Stomach (tissue), 9 donors: ENCODE results near the gene CD59. TPM values are rescaled to one million over a fixed set of nuclear protein-coding genes. Genes with fewer than 3 reads are reported as not detected.
A peak's percentile ranks its signal among the peaks of the same experiment; 100 is the strongest.

ENCODE experiments used
- DNase-seq, 2 donors: peaks; one replicate each; pipeline versions ENCODE4 v3.0.0 to v3.0.0-alpha.2; 2013 to 2019
- H3K27ac ChIP-seq, 5 donors: fragments of 200-600 bp in 4 of 5; sonication (generic) in 4 of 5; one replicate each; pipeline ENCODE4 v1.5.1; 2013 to 2019; ENCODE audit warnings: mild to moderate bottlenecking in 1 of 5, moderate library complexity in 1 of 5
- H3K27me3 ChIP-seq, 3 donors: fragments of 200-600 bp; sonication (generic); one replicate each; pipeline ENCODE4 v1.5.1; 2017 to 2019; ENCODE audit warnings: mixed run types in 1 of 3
- H3K36me3 ChIP-seq, 4 donors: fragments of 200-600 bp; sonication (generic); 1 replicate in 3 of 4; 2 replicates in 1 of 4; pipeline ENCODE4 v1.5.1; 2016 to 2019
- H3K4me1 ChIP-seq, 4 donors: fragments of 200-600 bp; sonication (generic); one replicate each; pipeline ENCODE4 v1.5.1; 2016 to 2019
- H3K4me3 ChIP-seq, 4 donors: fragments of 200-600 bp; sonication (generic) in 3 of 4; one replicate each; pipeline ENCODE4 v1.5.1; 2016 to 2019; ENCODE audit warnings: mild to moderate bottlenecking in 1 of 4
- H3K9me3 ChIP-seq, 4 donors: fragments of 200-600 bp; sonication (generic); one replicate each; pipeline ENCODE4 v1.5.1; 2016 to 2019
- EP300 ChIP-seq: sonication (generic); formaldehyde crosslinking; IDR thresholded peaks from one replicate; pipeline ENCODE4 v1.6.1; 2017; ENCODE audit warnings: antibody characterized with exemption
- POLR2A ChIP-seq, 4 donors: fragments of 450-650 bp; IDR thresholded peaks; one replicate each; pipeline ENCODE4 v1.6.1; 2016; ENCODE audit warnings: antibody characterized with exemption in 4 of 4, control low read depth in 2 of 4, mild to moderate bottlenecking in 1 of 4, moderate library complexity in 1 of 4
- POLR2AphosphoS5 ChIP-seq, 3 donors: sonication (generic); formaldehyde crosslinking; IDR thresholded peaks; one replicate each; pipeline ENCODE4 v1.6.1; 2016; ENCODE audit warnings: antibody characterized with exemption in 3 of 3
- WGBS, 5 donors: extraction: QIAGEN DNeasy Blood & Tissue Kit in 3 of 5; methylation state at CpG; one replicate each; pipeline versions ENCODE4 v1.1.5 to v1.1.7; 2013 to 2018; 5-methylcytosine and 5-hydroxymethylcytosine counted together
- intact Hi-C: fragments of 100-400 bp; cut with DNase I; formaldehyde crosslinking; loops from one replicate; pipeline ENCODE4 v1.15.1; 2023; ENCODE audit warnings: low total_unique reads
- polyA plus RNA-seq, 3 donors: library from polyadenylated mRNA; stranded (reverse); fragments of 200-250 nt; gene quantifications; one replicate each; pipeline ENCODE4 v1.2.3, GENCODE V29; 2013
- total RNA-seq, 5 donors: library from RNA; depleted of rRNA; stranded (reverse); fragments of >200 nt; gene quantifications; one replicate each; pipeline versions ENCODE4 v1.1.0 to v1.2.3, GENCODE V29; 2014 to 2016
- TF ChIP-seq, protein P1 (sequence below), 7 experiments: fragments of 450-650 bp in 4 of 7; fragments of 200-600 bp in 3 of 7; sonication (generic) in 3 of 7; IDR thresholded peaks; one replicate each; pipeline ENCODE4 v1.5.1; 2016 to 2019; ENCODE audit warnings: antibody characterized with exemption in 7 of 7, control low read depth in 2 of 7, mild to moderate bottlenecking in 1 of 7
- donor health status: healthy with polysubstance abuse.
- donor health status: Bipolar disorder and iron deficiency.
- donor health status: healthy.

Gene CD59
- total and polyA plus RNA-seq, 8 donors = 6.4 to 225 (median 138) TPM

DNA sequence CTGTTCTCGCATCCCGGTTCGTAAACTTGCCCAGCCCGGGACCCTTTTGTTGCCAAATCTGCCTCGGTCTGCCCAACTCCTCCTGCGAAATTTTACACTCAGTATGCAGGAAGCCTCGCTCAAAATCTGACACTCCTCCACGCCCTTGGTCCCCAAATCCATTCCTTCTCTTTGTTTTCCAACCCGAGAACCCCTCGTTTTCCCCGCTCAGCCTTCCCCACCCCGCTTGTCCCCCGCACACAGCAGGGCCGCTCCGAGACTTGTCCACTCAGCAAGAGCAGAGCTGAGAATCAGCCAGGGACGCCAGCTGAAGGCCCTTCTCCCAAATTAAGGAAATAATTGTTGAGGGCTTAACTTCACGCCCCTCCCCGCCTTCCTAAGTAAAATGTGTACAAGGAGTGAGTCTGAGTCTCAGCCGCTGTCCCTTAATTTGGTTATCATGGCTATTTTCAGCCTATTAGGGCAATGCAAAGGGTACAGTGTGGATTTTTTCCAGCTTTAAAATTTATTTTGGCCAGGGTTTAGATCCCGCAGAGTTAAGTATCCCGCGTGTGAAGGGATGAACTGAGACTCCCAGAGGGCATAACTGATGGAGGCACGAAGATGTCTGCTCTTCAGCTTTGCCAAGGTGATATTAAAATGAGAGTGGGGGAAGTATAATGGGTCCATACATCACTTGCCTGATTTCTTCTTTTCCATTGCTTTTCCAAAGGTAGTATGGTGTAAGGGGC is 38.7 kb upstream of the CD59 start:
- Histone ChIP-seq H3K4me1 (peaks cover 18 to 57% (median 39%) of the 10 kb centered on the region in 4 donors), H3K36me3 (peaks cover 0 to 8% (median 7%) of the 10 kb centered on the region in 4 donors), H3K4me3 (peak overlapping the region; percentile 68 to 99 (median 94)), H3K9me3 (no peaks in the 10 kb centered on the region), H3K27me3 (peaks cover 0 to 16% (median 0%) of the 10 kb centered on the region in 3 donors), H3K27ac (peak overlapping the region; percentile 76 to 92 (median 89))
- intact Hi-C loops = loop anchor here (10.0 kb wide), 1 partner anchor 660 kb away; the partner anchor contains the start of gene CAT
- TF ChIP-seq, protein P1, sequence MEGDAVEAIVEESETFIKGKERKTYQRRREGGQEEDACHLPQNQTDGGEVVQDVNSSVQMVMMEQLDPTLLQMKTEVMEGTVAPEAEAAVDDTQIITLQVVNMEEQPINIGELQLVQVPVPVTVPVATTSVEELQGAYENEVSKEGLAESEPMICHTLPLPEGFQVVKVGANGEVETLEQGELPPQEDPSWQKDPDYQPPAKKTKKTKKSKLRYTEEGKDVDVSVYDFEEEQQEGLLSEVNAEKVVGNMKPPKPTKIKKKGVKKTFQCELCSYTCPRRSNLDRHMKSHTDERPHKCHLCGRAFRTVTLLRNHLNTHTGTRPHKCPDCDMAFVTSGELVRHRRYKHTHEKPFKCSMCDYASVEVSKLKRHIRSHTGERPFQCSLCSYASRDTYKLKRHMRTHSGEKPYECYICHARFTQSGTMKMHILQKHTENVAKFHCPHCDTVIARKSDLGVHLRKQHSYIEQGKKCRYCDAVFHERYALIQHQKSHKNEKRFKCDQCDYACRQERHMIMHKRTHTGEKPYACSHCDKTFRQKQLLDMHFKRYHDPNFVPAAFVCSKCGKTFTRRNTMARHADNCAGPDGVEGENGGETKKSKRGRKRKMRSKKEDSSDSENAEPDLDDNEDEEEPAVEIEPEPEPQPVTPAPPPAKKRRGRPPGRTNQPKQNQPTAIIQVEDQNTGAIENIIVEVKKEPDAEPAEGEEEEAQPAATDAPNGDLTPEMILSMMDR (IDR thresholded peaks at IDR 0.05) = no peak
- WGBS, 5 donors = 1 to 4% (median 2%) methylated on average over 23 of the region's 23 CpGs
- DNase-seq = no peak

DNA sequence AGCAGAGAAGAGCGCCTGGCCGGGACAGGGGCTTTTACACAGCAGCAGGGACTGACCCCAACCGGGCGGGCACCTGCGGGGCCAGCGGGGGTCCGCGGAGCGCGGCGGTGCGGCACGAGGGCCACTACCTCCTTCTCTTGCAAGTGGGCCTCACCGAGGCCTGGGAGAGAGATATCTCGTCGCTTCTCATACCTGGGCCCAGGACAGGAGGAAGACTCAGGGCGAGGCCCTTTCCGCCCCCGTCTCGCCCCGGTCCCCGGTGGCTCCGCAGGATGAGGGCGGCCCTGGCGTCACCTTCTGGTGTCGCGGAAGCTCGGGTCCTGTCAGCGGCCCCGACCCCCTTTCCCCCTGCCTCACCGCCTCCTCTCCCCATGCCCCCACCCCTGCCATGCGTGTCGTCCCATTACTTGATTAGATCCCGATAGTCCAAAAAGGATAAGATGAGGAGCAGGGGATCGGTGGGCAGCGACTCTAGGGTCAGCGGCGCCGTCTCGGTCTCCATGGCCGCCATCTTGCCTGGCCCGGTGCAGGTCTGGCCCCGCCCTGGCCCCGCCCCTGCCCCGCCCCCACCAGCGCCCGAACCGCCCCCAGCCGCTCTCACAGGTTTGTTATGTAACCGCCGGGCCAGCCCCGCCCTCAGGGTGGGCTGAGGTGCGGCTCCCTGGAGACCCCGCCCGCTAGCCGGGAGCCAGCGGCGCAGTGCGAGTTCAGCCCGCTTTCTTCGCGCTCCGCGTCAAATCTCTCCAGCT is 37.9 kb upstream of the CD59 start, which contains the start of gene FBXO3:
TSS of gene FBXO3 (minus strand) at position 534 of the 749 bp plus-strand sequence. CDS start at position 511, 23 bp downstream.
- Histone ChIP-seq H3K27ac (peak within 1 kb of the TSS; percentile 80 to 92 (median 89)), H3K4me1 (peaks cover 18 to 53% (median 38%) of the 10 kb centered on the region in 4 donors), H3K27me3 (peaks cover 0 to 16% (median 0%) of the 10 kb centered on the region in 3 donors), H3K36me3 (peaks cover 0 to 15% (median 13%) of the 10 kb centered on the region in 4 donors), H3K4me3 (peak within 1 kb of the TSS; percentile 68 to 99 (median 94)), H3K9me3 (no peaks in the 10 kb centered on the region)
- intact Hi-C loops = loop anchor here (10.0 kb wide), 1 partner anchor 661 kb away; the partner anchor contains the start of gene CAT
- peak; percentile 90 to 97 for DNase-seq
- TF ChIP-seq POLR2A (IDR thresholded peaks at IDR 0.05) = no peak
- peak in 2 of 3 donors; percentile 58 to 68 for TF ChIP-seq POLR2AphosphoS5 (IDR thresholded peaks at IDR 0.05)
- 0 to 2% (median 0%) methylated on average over 18 to 64 of the region's 64 CpGs for WGBS, 5 donors

DNA sequence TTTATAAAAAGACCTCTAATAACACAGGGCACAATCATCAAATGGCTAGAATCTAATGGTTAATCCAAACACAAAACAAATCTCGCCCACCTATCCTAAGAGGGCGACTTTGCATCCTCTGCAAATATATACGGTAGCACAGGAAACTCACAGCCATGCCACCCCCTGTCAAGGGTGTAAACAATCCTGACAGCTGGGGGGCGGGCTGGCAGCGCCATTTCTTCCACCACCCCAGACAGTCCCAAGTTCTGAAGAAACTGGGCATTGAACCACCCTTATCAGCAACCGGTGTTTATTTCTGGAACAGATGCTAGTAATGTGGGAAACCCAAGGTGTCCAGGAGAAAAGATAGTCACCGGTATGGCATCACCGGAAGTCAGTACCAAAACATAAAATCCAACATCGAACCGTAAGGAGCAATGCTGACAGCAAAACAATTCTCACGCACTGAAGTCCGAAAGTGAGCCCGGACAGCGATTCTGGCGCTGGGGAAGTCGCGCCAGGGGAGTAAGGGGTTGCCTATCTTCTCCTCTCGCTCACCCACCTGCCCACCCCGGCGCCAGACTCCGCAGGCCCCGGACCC is 37.3 kb upstream of the CD59 start:
- DNase-seq = peak in 1 of 2 donors; percentile 51
- H3K9me3 ChIP-seq = no peaks in the 10 kb centered on the region
- H3K4me3 ChIP-seq = peak overlapping the region; percentile 68 to 99 (median 94)
- H3K27ac ChIP-seq = peak overlapping the region; percentile 80 to 92 (median 89)
- WGBS, 5 donors = 2 to 5% (median 2%) methylated on average over 20 to 22 of the region's 22 CpGs
- peaks cover 0 to 12% (median 0%) of the 10 kb centered on the region in 3 donors for H3K27me3 ChIP-seq
- peaks cover 0 to 20% (median 18%) of the 10 kb centered on the region in 4 donors for H3K36me3 ChIP-seq
- peaks cover 18 to 53% (median 38%) of the 10 kb centered on the region in 4 donors for H3K4me1 ChIP-seq
- TF ChIP-seq EP300 = no peak
- TF ChIP-seq POLR2AphosphoS5 (IDR thresholded peaks at IDR 0.05) = no peak
- TF ChIP-seq, protein P1 (IDR thresholded peaks at IDR 0.05) = no peak
- TF ChIP-seq POLR2A (IDR thresholded peaks at IDR 0.05) = no peak
- intact Hi-C loops = loop anchor here (10.0 kb wide), 1 partner anchor 661 kb away; the partner anchor contains the start of gene CAT

DNA sequence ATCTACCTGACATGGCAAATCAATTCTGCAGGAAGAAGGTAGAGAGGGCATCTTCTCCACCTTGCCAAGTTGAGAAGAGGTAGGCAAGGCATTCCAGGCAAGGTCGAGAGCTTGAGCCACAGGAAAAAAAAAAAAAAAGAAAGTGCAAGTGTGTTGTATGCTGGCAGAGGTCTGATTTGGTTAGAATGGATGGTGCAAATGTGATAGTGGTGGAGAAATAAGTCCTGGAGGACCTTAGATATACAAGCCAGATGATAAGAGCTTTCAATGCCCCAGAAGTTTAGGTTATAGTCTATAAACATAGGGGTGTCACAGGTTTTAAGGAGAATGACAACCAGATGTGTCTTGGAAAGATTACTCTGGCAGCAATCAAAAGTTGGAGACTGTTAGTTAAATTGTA is 36.6 kb upstream of the CD59 start:
- H3K36me3 ChIP-seq = peaks cover 2 to 27% (median 25%) of the 10 kb centered on the region in 4 donors
- DNase-seq = no peak
- H3K9me3 ChIP-seq = no peaks in the 10 kb centered on the region
- H3K27ac ChIP-seq = no peak overlapping the region
- 35 to 48% (median 44%) methylated on average over 1 of the region's 1 CpG for WGBS, 5 donors
- peak overlapping the region in 2 of 4 donors; percentile 96 to 99 for H3K4me3 ChIP-seq
- intact Hi-C loops = loop anchor here (10.0 kb wide), 1 partner anchor 662 kb away; the partner anchor contains the start of gene CAT
- TF ChIP-seq POLR2AphosphoS5 (IDR thresholded peaks at IDR 0.05) (no peak), POLR2A (IDR thresholded peaks at IDR 0.05) (no peak), EP300 (no peak)
- TF ChIP-seq, protein P1 (IDR thresholded peaks at IDR 0.05) = no peak
- H3K27me3 ChIP-seq = peaks cover 0 to 6% (median 0%) of the 10 kb centered on the region in 3 donors
- peaks cover 18 to 53% (median 38%) of the 10 kb centered on the region in 4 donors for H3K4me1 ChIP-seq
